HG03520 (cell line): ENCODE data around the gene NFAM1.

Source experiments
- ATAC-seq: cut with Tn5 transposase; IDR thresholded peaks from one replicate; pipeline ENCODE4 v1.9.1; 2021; ENCODE audit warnings: mild to moderate bottlenecking, moderate library complexity; ENCODE audit not compliant: unreplicated experiment

Gene NFAM1

DNA sequence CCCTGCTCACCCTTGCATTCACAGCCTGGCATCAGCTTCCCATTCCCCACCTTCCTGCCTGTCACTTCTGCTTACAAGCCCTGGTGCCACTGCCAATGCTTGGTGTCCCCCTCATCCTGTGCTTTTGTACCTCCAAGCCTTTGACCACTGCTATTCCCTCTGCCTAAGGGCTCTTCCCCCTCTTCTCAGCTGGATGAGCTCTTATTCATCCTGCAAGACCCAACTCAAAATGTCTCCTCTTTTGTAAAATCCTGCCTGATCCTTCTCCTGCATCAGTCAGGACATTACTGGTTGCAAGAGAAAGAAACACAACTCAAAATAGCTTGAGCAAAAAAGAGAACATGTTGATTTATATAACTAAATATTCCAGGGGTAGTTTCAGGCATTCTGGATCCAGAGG lies 94.8 kb downstream of the NFAM1 start:
- no peak for ATAC-seq

DNA sequence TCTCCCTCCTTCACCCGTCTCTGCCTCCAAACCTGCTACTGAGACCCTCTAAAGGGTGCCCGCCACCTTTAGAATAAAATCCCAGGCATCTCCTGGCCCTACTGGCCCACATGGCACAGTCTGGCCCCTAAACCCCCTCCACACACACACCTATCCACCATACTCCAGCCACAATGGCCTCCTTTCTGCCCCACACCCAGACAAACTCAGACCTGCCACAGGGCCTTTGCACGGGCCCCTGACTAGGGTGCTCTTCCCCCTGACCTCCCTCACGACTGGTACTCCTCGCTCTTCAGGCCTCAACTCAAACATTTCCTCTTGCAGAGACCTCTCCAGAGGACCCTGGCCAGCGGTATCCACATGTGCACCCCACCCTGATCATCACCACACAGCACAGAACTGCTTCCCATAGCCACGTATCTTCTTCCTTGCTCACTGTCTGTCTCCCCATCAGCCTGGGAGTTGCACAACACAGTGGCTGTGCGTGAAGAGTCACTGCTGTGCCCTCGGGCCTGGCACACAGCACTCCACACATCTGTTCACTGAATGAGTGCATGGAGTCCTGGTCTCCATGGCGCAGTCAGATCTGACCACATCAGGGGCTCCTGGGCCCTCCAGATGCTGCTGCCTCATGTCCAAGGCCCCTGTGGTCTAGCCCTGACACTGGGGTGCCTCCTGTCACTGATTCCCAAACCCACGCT lies 95.5 kb downstream of the NFAM1 start:
- no peak for ATAC-seq

DNA sequence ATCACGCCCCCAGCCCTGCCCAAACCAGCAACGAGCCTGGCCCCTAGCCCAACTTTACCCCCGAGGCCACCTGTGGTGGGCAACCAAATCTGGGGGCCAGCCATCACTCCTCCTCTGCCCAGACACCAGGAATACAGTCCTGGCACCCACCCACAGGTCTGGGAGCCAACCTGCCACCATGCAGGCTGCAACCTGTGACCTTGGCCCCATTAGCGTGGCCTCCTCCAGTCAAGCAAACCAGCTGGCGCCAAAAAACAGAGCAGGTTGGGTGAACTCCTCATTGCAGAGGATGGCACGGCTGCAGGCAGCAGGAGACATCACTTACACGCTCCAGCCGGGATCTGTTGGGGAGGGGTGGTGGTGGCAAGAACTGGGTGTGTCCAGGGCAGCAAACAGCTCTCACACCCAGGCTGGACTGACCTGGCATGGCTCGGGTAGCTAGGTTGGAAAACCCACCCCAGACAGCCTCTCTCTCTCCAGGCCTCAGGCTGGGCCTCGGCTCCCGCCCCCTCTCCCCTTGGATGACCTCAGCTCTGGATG lies 96.3 kb downstream of the NFAM1 start:
- ATAC-seq, result no peak

DNA sequence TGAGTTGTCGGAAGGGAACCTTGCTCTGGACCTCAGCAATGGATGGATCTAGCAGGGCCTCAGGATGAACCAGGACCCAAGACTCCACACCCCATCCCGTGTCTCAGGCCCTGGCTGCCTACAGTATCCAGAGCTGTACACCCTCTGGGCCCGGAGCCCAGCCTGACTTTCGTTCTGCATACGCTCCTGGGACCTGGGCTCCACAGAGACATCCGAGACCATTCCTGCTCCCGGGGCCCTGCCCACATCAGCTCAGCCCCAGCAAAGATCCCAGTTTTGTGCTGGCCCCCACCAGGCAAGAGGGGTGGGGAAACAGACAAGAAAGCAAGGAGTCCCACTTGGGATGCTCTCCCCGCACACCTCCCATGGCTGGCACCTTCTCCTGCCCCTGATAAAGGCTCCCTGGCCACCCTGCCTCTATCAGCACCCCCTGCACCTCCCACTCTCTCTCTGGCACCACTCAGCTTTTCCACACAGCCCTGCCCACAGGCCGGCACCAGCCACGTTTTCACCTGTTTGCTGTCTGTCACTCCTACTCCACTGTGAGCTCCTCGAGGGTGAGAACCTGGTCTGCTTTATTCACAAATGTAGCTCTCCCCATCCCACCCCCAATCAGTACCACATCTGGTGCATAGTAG lies 97.2 kb downstream of the NFAM1 start:
- no peak for ATAC-seq

DNA sequence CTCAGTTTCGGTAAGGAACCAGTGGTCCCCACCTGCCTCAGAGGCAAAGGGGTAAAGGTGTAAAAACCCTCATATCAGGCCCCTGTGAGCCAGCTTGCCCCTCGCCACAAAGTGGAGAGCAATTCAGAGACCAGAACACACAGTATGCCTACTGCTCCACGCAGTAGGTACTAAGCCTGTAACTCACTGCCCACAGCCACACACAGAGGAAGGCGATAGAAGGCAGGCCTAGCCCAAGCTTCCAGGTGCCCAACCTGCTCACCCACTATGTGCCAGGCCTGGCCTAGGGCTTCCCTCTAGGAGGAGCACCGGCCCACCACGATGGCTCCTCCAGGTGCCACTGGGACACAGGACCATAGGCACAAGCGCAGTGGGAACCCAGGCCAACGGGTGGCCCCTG lies 98.7 kb downstream of the NFAM1 start:
- ATAC-seq, result no peak

DNA sequence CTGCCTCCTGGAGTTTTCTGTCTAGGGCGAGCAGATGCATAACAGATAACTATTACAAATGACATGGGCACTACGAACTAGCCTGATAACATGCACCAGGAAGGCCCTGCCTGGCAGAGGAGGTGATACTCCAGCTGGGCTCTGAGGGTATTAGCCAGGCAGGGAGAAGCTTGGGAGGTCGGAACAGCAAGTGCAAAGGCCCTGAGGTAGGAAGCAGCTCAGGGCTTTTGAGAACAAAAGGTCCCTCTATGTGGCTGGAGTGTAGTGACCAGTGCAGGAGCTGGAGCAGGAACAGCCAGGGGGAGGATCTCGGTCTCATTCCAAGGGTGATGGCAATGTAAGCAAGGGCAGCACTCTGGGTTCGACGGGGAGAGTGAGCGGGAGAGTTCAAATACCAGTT lies 100.1 kb downstream of the NFAM1 start:
- no peak for ATAC-seq

DNA sequence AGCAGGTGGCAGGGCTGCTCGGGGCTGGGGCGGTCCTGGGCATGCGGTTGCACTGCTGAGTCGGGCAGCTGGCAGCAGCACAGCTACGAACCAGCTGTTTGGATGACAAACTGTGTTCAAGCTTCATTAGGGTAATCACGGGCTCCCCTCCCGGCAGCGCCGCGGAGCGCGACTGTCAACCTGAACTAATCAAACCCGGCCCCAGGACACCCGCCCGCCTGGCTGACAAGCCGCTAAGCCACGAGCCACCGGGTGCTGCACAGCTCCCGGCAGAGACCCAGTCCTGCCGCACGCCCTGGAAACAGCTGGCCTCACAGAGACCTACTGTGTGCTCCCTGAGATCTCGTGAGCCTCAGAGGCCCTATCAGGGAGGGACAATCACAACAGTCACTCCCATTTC lies 101.2 kb downstream of the NFAM1 start:
- no peak for ATAC-seq
